ENCODE measurements around the gene CRYGD.

Gene CRYGD

GRCh38 chr2:208077276-208077675, 47.0 kb downstream of the CRYGD start:
- no peak for DNase-seq
- H3K4me1 Mint-ChIP-seq, result no peaks in the 10 kb centered on the region
- H3K27me3 Mint-ChIP-seq, result peaks cover 5% of the 10 kb centered on the region
- no peaks in the 10 kb centered on the region for H3K9me3 Mint-ChIP-seq
- no peak overlapping the region for H3K27ac Mint-ChIP-seq
- ATAC-seq, result no peak
- no peak overlapping the region for H3K4me3 Mint-ChIP-seq
- no peaks in the 10 kb centered on the region for H3K36me3 Mint-ChIP-seq (ENCODE audit: low read depth)

GRCh38 chr2:208074610-208075356, 49.5 kb downstream of the CRYGD start:
- Mint-ChIP-seq H3K27ac (no peak overlapping the region), H3K4me3 (no peak overlapping the region), H3K4me1 (no peaks in the 10 kb centered on the region), H3K9me3 (no peaks in the 10 kb centered on the region), H3K36me3 (ENCODE audit: low read depth) (no peaks in the 10 kb centered on the region), H3K27me3 (peaks cover 2% of the 10 kb centered on the region)
- ATAC-seq, result no peak
- DNase-seq, result no peak

- ATAC-seq (peak; percentile 84), DNase-seq (peak; percentile 55)
- no peaks in the 10 kb centered on the region for H3K4me1 Mint-ChIP-seq
- H3K36me3 Mint-ChIP-seq (ENCODE audit: low read depth), result no peaks in the 10 kb centered on the region
- H3K4me3 Mint-ChIP-seq, result no peak overlapping the region
- H3K9me3 Mint-ChIP-seq, result no peaks in the 10 kb centered on the region
- peaks cover 2% of the 10 kb centered on the region for H3K27me3 Mint-ChIP-seq
- no peak overlapping the region for H3K27ac Mint-ChIP-seq
These were observed 52.0 kb downstream of the CRYGD start for GRCh38 chr2:208072250-208072892.

Measured in activated naive CD8-positive, alpha-beta T cell treated with anti-CD3 and anti-CD28 coated beads, Interleukin-2, amount 50 U/mL, for 24 hours (primary cell).